Transverse colon (tissue), 4 donors: ENCODE measurements around the gene WNT11. TPM values are rescaled to one million over a fixed set of nuclear protein-coding genes. Genes with fewer than 3 reads are reported as not detected.

ENCODE experiments used
- DNase-seq: peaks from one replicate; pipeline ENCODE4 v3.0.0-alpha.2; 2019
- H3K27ac ChIP-seq, 4 donors: fragments of 200-600 bp; sonication (generic); 2 replicates each; pipeline ENCODE4 v1.5.1; 2016 to 2018; ENCODE audit warnings: inconsistent platforms in 4 of 4
- H3K27me3 ChIP-seq: fragments of 200-600 bp; sonication (generic); 2 replicates; pipeline ENCODE4 v1.5.1; 2017; ENCODE audit warnings: inconsistent platforms
- H3K36me3 ChIP-seq, 4 donors: fragments of 200-600 bp; sonication (generic); 2 replicates each; pipeline ENCODE4 v1.5.1; 2017 to 2019; ENCODE audit warnings: inconsistent platforms in 4 of 4
- H3K4me1 ChIP-seq, 4 donors: fragments of 200-600 bp; sonication (generic); 2 replicates each; pipeline ENCODE4 v1.5.1; 2017 to 2020; ENCODE audit warnings: inconsistent platforms in 4 of 4
- H3K4me3 ChIP-seq, 4 donors: fragments of 200-600 bp; sonication (generic); 1 replicate in 1 of 4; 2 replicates in 3 of 4; pipeline versions ENCODE4 v1.5.1 to v1.6.1; 2017 to 2019; ENCODE audit warnings: inconsistent platforms in 4 of 4
- H3K9me3 ChIP-seq, 2 donors: fragments of 200-600 bp; sonication (generic); 2 replicates each; pipeline ENCODE4 v1.5.1; 2017 to 2019; ENCODE audit warnings: inconsistent platforms in 2 of 2
- EP300 ChIP-seq: sonication (generic); formaldehyde crosslinking; IDR thresholded peaks from one replicate; pipeline ENCODE4 v1.6.1; 2017; ENCODE audit warnings: antibody characterized with exemption, low read depth
- POLR2A ChIP-seq: fragments of 450-650 bp; IDR thresholded peaks from one replicate; pipeline ENCODE4 v1.6.1; 2016; ENCODE audit warnings: antibody characterized with exemption, mild to moderate bottlenecking, moderate library complexity
- POLR2AphosphoS5 ChIP-seq, 3 donors: sonication (generic); formaldehyde crosslinking; IDR thresholded peaks; one replicate each; pipeline ENCODE4 v1.6.1; 2016; ENCODE audit warnings: antibody characterized with exemption in 3 of 3
- WGBS, 2 donors: methylation state at CpG; one replicate each; pipeline ENCODE4 v1.1.5; 2018; ENCODE audit warnings: low coverage in 1 of 2; 5-methylcytosine and 5-hydroxymethylcytosine counted together
- in situ Hi-C, 4 donors: fragments of 200-750 bp; cut with MboI; loops; one replicate each; pipeline versions ENCODE4 v1.15.0 to v1.15.1; 2017; ENCODE audit warnings: low sequenced_read_pairs in 3 of 4, low pct_ligation_motif_present in 1 of 4, low pct_unique_long_range_greater_than_20kb in 1 of 4
- intact Hi-C: fragments of 100-400 bp; cut with DNase I; formaldehyde crosslinking; loops from one replicate; pipeline ENCODE4 v1.15.1; 2023; ENCODE audit warnings: low total_unique reads
- total RNA-seq, 4 donors: library from RNA; depleted of rRNA; stranded (reverse); fragments of >200 nt; gene quantifications; one replicate each; pipeline ENCODE4 v1.1.0, GENCODE V29; 2016
- TF ChIP-seq, protein P1 (sequence below), 5 experiments: fragments of 200-600 bp in 3 of 5; fragments of 450-650 bp in 2 of 5; sonication (generic) in 3 of 5; IDR thresholded peaks; 1 replicate in 2 of 5; 2 replicates in 3 of 5; pipeline ENCODE4 v1.5.1; 2016 to 2017; ENCODE audit warnings: antibody characterized with exemption in 5 of 5, inconsistent platforms in 3 of 5, mild to moderate bottlenecking in 2 of 5, moderate library complexity in 1 of 5

Gene WNT11
- total RNA-seq, 4 donors from 2014 or later = 2.4 to 14.6 (median 9.9) TPM

DNA sequence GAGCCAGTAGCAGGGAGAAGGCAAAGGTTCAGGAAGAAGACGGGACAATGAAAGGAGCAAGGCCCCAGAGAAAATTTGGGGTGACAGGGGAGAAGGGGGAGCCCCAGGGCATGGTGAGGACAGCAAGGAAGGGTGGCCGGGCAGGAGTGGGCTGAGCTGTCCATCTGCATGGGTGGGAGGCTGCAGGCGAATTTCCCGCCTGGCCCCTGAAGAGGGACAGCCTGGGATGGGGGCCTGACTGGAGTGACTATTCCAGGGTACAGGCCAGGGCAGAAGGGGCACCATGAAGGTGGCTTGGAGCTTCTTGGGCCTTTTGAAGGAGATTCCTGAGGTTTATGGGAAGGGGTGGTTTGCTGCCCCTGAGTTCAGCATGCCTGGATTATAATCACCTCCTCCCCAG, 56.2 kb downstream of the WNT11 start:
- in situ Hi-C loops (loop anchor here (5.0 to 10.0 kb wide), 2 partner anchors 253 to 255 kb away; no protein-coding TSS in a partner anchor), intact Hi-C loops (no loop called here)
- H3K9me3 ChIP-seq = no peaks in the 10 kb centered on the region
- no peak for DNase-seq
- H3K27ac ChIP-seq = peak overlapping the region in 3 of 4 donors; percentile 79 to 90 (median 83)
- no peak overlapping the region for H3K4me3 ChIP-seq
- no peak for TF ChIP-seq POLR2A
- no peak for TF ChIP-seq POLR2AphosphoS5 (IDR thresholded peaks at IDR 0.05)
- TF ChIP-seq, protein P1, sequence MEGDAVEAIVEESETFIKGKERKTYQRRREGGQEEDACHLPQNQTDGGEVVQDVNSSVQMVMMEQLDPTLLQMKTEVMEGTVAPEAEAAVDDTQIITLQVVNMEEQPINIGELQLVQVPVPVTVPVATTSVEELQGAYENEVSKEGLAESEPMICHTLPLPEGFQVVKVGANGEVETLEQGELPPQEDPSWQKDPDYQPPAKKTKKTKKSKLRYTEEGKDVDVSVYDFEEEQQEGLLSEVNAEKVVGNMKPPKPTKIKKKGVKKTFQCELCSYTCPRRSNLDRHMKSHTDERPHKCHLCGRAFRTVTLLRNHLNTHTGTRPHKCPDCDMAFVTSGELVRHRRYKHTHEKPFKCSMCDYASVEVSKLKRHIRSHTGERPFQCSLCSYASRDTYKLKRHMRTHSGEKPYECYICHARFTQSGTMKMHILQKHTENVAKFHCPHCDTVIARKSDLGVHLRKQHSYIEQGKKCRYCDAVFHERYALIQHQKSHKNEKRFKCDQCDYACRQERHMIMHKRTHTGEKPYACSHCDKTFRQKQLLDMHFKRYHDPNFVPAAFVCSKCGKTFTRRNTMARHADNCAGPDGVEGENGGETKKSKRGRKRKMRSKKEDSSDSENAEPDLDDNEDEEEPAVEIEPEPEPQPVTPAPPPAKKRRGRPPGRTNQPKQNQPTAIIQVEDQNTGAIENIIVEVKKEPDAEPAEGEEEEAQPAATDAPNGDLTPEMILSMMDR (IDR thresholded peaks at IDR 0.05) = no peak
- no peak for TF ChIP-seq EP300
- 89 to 91% methylated on average over 4 of the region's 4 CpGs for WGBS, 2 donors
- H3K4me1 ChIP-seq = peaks cover 13 to 57% (median 39%) of the 10 kb centered on the region in 4 donors
- no peaks in the 10 kb centered on the region for H3K36me3 ChIP-seq
- H3K27me3 ChIP-seq = no peaks in the 10 kb centered on the region

DNA sequence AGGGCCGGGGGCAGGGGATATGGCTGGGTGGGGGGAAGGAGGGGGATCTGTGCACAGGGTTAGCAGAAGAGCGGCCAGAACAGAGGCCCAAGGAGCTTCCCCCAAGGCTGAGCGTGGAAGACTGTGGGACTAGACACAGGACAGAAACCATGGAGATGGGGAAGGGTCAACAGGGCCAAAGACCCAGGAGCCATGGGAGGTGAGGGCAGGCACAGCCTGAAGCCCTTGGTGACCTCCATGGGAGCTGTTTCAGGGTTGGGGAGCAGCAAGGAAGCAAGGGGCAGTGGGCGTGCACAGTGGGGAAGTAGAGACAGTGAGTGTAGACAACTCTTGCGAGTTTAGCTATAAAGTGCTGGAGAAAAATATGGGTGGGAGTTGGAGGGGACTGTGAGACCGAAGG, 56.6 kb downstream of the WNT11 start:
- Histone ChIP-seq H3K27ac (peak overlapping the region; percentile 79 to 90 (median 82)), H3K9me3 (no peaks in the 10 kb centered on the region), H3K27me3 (no peaks in the 10 kb centered on the region), H3K4me3 (no peak overlapping the region), H3K36me3 (no peaks in the 10 kb centered on the region), H3K4me1 (peaks cover 13 to 57% (median 39%) of the 10 kb centered on the region in 4 donors)
- DNase-seq = no peak
- no peak for TF ChIP-seq POLR2A
- WGBS, 2 donors = 95% methylated on average over 6 of the region's 6 CpGs; no CpG with 5 or more reads in 1 of the 2 donors
- intact Hi-C loops (loop anchor here (2.0 kb wide), 1 partner anchor 347 kb away; no protein-coding TSS in a partner anchor), in situ Hi-C loops (loop anchor here (5.0 to 10.0 kb wide), 2 partner anchors 252 to 255 kb away; no protein-coding TSS in a partner anchor)

DNA sequence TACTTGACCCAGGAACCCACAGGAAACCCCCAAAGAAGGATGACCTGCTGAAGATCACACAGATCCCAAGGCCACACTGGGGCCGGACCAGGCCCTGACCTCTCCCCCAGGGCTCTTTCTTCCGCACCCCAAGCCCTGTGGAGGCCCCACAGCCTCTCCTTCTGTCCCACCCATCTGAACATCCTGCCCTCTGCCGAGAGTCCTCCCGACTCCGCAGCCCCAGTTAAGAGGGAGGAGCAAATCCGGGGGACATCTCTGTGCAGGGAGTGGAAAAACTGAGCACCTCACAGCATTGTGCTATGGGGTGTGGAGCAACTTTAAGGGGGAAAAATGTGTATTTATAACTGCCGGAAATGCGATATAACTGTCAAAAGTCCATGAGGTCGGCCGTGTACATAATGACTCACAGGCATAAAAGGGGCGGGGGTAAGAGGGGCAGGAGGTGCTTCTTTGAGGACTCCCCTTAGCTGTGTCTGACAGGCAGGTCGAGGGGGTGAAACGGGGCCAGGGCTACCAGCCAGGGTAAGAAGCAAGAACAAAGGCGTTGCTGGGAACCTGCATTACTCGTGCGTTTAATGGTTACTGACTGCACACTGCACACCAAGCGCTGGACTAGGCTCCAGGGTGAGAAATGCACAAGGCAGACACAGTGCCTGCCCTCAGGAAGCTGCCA, 57.2 kb downstream of the WNT11 start:
- peak in 2 of 3 donors; percentile 62 to 63 for TF ChIP-seq POLR2AphosphoS5 (IDR thresholded peaks at IDR 0.05)
- TF ChIP-seq, protein P1 (IDR thresholded peaks at IDR 0.05) = no peak
- TF ChIP-seq EP300 = peak; percentile 47
- peak; percentile 43 for TF ChIP-seq POLR2A
- no peak overlapping the region for H3K4me3 ChIP-seq
- intact Hi-C loops (loop anchor here (2.0 kb wide), 1 partner anchor 346 kb away; no protein-coding TSS in a partner anchor), in situ Hi-C loops (no loop called here)
- DNase-seq = peak; percentile 79
- H3K36me3 ChIP-seq = no peaks in the 10 kb centered on the region
- no peaks in the 10 kb centered on the region for H3K27me3 ChIP-seq
- 52 to 55% methylated on average over 9 to 17 of the region's 17 CpGs for WGBS, 2 donors
- H3K27ac ChIP-seq = peak overlapping the region; percentile 79 to 90 (median 82)
- no peaks in the 10 kb centered on the region for H3K9me3 ChIP-seq
- peaks cover 13 to 57% (median 39%) of the 10 kb centered on the region in 4 donors for H3K4me1 ChIP-seq

DNA sequence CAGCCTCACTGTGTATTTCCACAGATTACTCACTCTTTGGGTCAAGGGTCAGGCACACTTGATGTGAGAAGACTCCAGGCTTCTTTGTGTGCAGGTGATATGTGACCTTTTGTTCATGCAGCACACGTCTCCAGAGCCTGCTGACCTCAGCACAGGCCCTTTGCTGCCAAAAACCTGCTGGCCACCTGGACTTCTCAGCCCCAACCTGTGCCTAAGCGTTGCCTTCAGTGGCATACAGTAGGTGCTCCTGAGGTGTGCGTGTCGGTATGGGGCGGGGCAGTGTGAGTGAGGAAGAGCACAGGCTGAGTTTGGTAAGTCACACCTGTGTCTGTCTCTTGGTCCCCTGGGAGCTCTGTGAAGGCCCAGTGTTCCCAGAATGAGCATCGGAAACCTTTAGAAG, 58.1 kb downstream of the WNT11 start:
- intact Hi-C loops (loop anchor here (2.0 kb wide), 1 partner anchor 345 kb away; no protein-coding TSS in a partner anchor), in situ Hi-C loops (no loop called here)
- DNase-seq = peak; percentile 50
- H3K36me3 ChIP-seq = no peaks in the 10 kb centered on the region
- WGBS, 2 donors = 64% methylated on average over 4 of the region's 6 CpGs; no CpG with 5 or more reads in 1 of the 2 donors
- no peaks in the 10 kb centered on the region for H3K27me3 ChIP-seq
- H3K4me1 ChIP-seq = peaks cover 13 to 54% (median 39%) of the 10 kb centered on the region in 4 donors
- no peaks in the 10 kb centered on the region for H3K9me3 ChIP-seq
- no peak overlapping the region for H3K4me3 ChIP-seq
- H3K27ac ChIP-seq = peak overlapping the region; percentile 79 to 90 (median 82)
- TF ChIP-seq POLR2AphosphoS5 (IDR thresholded peaks at IDR 0.05) = peak in 1 of 3 donors; percentile 36
- no peak for TF ChIP-seq EP300
- TF ChIP-seq, protein P1 (IDR thresholded peaks at IDR 0.05) = no peak
- no peak for TF ChIP-seq POLR2A
